Hepatocyte (in vitro differentiated cells): Measurements from ENCODE around the gene DOCK1. TPM values are rescaled to one million over a fixed set of nuclear protein-coding genes. Genes with fewer than 3 reads are reported as not detected.

Experiments
- DNase-seq: peaks from one replicate; pipeline ENCODE4 v3.0.0-alpha.2; 2016; ENCODE audit warnings: low spot score
- H2AFZ ChIP-seq: fragments of 200-600 bp; sonication (generic); 2 replicates; pipeline ENCODE4 v1.6.0; 2016; ENCODE audit warnings: antibody characterized with exemption, mild to moderate bottlenecking
- H3K27ac ChIP-seq: fragments of 200-600 bp; sonication (generic); 2 replicates; pipeline ENCODE4 v1.5.1; 2016; ENCODE audit warnings: mild to moderate bottlenecking
- H3K27me3 ChIP-seq: fragments of 200-600 bp; sonication (generic); 2 replicates; pipeline ENCODE4 v1.6.1; 2016
- H3K36me3 ChIP-seq: fragments of 200-600 bp; sonication (generic); replicated peaks from 2 replicates; pipeline ENCODE4 v1.5.1; 2016; ENCODE audit warnings: low read depth; ENCODE audit not compliant: insufficient read depth
- H3K4me1 ChIP-seq: fragments of 200-600 bp; sonication (generic); 2 replicates; pipeline ENCODE4 v1.5.1; 2016; ENCODE audit warnings: mild to moderate bottlenecking, moderate library complexity; ENCODE audit not compliant: insufficient read depth
- H3K4me2 ChIP-seq: fragments of 200-600 bp; sonication (generic); 2 replicates; pipeline ENCODE4 v1.6.0; 2016
- H3K4me3 ChIP-seq: fragments of 200-600 bp; sonication (generic); 2 replicates; pipeline ENCODE4 v1.5.1; 2016; ENCODE audit warnings: mild to moderate bottlenecking
- H3K79me2 ChIP-seq: fragments of 200-600 bp; sonication (generic); 2 replicates; pipeline ENCODE4 v1.6.0; 2017; ENCODE audit warnings: mild to moderate bottlenecking
- H3K9me2 ChIP-seq: fragments of 200-600 bp; sonication (generic); replicated peaks from 2 replicates; pipeline ENCODE4 v1.6.0; 2017; ENCODE audit warnings: mild to moderate bottlenecking; ENCODE audit not compliant: insufficient read depth
- H3K9me3 ChIP-seq: fragments of 200-600 bp; sonication (generic); 2 replicates; pipeline ENCODE4 v1.5.1; 2016; ENCODE audit warnings: low read depth, mild to moderate bottlenecking
- H4K20me1 ChIP-seq: fragments of 200-600 bp; sonication (generic); 2 replicates; pipeline ENCODE4 v1.6.0; 2016; ENCODE audit warnings: mild to moderate bottlenecking; ENCODE audit not compliant: insufficient read depth, poor library complexity, severe bottlenecking
- EZH2 ChIP-seq: fragments of 200-600 bp; sonication (generic); IDR thresholded peaks from 2 replicates; pipeline ENCODE4 v1.6.1; 2016; ENCODE audit warnings: antibody characterized with exemption, mild to moderate bottlenecking, borderline replicate concordance
- EZH2phosphoT487 ChIP-seq: fragments of 200-600 bp; sonication (generic); IDR thresholded peaks from one replicate; pipeline ENCODE4 v1.6.1; 2018; ENCODE audit warnings: antibody characterized with exemption, mild to moderate bottlenecking, low read depth, moderate library complexity; ENCODE audit not compliant: unreplicated experiment, severe bottlenecking
- WGBS: methylation state at CpG from one replicate; pipeline ENCODE4 v1.1.6; 2016; ENCODE audit warnings: low lambda C conversion rate; ENCODE audit errors: missing lambda C conversion rate; 5-methylcytosine and 5-hydroxymethylcytosine counted together
- polyA plus RNA-seq: library from polyadenylated mRNA; unstranded; fragments of >200 nt; fragmentation: Nextera tagmentation; extraction: Ambion mirVana; gene quantifications from 2 replicates; pipeline ENCODE4 v1.2.1, GENCODE V29; 2016
- total RNA-seq: library from RNA; depleted of rRNA; stranded (reverse); fragments of >200 nt; gene quantifications from 2 replicates; pipeline ENCODE4 v1.2.3, GENCODE V29; 2014
- TF ChIP-seq, protein P1 (sequence below): fragments of 200-600 bp; sonication (generic); IDR thresholded peaks from 2 replicates; pipeline ENCODE4 v1.5.1; 2016; ENCODE audit warnings: antibody characterized with exemption, mild to moderate bottlenecking; ENCODE audit not compliant: poor library complexity

The DOCK1 gene
- total and polyA plus RNA-seq, 2 experiments from 2014 or later = 16.0 to 55.5 TPM

DNA sequence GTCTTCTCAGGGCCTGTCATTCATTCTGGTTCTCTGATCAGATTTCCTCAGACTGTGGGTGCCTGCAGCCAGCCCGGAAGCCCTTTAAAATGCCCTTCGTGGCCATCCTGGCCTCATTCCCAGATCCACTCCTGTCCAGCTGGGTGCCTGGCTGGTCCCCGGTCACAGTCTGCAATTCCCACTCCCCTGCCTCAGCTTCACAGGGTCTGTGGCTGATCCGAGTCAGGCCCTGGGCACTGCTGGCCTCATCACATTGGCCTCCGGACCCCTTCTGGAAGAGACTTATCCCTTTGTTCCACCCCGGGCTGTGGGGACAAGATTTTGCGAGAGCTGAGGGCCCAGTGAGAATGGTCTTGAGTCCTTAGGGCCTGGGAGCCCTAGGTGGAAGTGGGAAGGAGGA, 12.1 kb downstream of the DOCK1 start:
- 95% methylated on average over 7 of the region's 7 CpGs for WGBS
- no peak for DNase-seq
- Histone ChIP-seq H4K20me1 (peaks cover 51% of the 10 kb centered on the region), H3K36me3 (no peaks in the 10 kb centered on the region), H2AFZ (no peak overlapping the region), H3K27me3 (no peaks in the 10 kb centered on the region), H3K4me2 (no peak overlapping the region), H3K9me3 (no peaks in the 10 kb centered on the region), H3K4me1 (no peaks in the 10 kb centered on the region), H3K4me3 (no peak overlapping the region), H3K79me2 (peaks cover 92% of the 10 kb centered on the region), H3K27ac (no peak overlapping the region), H3K9me2 (no peaks in the 10 kb centered on the region)
- TF ChIP-seq EZH2 (no peak), EZH2phosphoT487 (no peak)
- TF ChIP-seq, protein P1, sequence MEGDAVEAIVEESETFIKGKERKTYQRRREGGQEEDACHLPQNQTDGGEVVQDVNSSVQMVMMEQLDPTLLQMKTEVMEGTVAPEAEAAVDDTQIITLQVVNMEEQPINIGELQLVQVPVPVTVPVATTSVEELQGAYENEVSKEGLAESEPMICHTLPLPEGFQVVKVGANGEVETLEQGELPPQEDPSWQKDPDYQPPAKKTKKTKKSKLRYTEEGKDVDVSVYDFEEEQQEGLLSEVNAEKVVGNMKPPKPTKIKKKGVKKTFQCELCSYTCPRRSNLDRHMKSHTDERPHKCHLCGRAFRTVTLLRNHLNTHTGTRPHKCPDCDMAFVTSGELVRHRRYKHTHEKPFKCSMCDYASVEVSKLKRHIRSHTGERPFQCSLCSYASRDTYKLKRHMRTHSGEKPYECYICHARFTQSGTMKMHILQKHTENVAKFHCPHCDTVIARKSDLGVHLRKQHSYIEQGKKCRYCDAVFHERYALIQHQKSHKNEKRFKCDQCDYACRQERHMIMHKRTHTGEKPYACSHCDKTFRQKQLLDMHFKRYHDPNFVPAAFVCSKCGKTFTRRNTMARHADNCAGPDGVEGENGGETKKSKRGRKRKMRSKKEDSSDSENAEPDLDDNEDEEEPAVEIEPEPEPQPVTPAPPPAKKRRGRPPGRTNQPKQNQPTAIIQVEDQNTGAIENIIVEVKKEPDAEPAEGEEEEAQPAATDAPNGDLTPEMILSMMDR = no peak

DNA sequence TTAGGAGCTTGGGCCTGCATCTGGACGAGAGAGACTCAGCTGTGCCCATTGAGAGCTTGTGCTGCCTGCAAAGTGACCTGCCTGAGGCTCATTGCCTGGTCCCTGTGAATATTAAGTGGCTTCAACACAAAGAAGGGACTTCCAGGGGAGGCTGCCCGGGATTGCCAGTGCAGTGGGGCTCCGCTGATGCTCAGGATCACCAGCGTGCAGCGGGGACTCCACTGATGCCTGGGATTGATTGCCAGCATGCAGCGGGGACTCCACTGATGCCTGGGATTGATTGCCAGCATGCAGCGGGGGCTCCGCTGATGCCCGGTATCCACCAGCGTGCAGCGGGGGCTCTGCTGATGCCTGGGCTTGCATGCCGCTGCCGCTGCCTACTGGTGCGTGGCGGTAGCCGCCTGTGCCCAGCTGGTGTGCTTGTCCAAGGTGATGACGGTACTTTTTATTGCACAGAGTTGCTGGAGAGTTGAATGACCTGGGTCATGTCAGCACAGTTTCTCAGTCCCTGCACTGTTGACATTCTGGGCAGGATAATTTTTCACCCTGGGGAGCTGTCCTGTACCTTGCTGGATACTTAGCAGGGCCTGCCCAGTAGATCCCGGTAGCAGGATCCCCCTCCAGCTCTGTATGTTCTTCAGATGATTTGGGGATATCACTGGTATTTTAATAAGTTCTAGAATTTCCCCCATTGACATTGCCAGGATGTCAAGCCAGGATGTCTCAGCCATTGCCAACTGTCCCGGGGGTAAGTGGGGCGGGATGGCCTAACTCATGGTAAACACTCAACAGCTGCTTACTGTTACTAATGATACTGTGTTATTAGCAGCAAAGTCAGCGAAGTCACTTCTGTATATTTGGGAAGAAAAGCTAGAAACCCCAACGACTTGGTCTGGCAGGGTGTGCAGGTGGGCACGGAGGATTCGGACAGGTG, 13.0 kb downstream of the DOCK1 start:
- TF ChIP-seq EZH2phosphoT487 (no peak), EZH2 (no peak)
- TF ChIP-seq, protein P1 = no peak

DNA sequence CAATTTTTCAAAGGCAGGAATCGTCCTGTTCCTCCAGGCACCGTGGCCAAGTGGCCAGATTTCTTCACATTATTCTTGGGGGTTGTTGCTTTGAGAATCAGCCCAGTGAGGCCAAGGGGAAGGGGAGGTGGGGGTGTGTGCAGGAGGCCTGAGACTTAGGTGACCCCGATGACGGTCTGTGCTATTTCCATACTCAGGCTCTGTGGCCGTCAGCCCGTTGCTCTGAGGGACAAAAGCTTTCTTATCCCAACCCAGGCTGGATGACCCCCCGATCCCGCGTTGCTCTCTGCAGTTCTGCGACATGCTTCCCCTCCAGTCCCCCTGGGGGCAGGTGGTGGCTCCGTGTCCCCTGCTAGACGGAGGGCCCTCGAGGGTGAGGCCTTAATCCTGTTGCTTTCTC, 14.2 kb downstream of the DOCK1 start:
- no peak for DNase-seq
- TF ChIP-seq, protein P1 = no peak
- TF ChIP-seq EZH2phosphoT487 = no peak
- TF ChIP-seq EZH2 = no peak
- Histone ChIP-seq H3K79me2 (peaks cover 88% of the 10 kb centered on the region), H3K27ac (no peak overlapping the region), H3K27me3 (no peaks in the 10 kb centered on the region), H3K4me2 (no peak overlapping the region), H2AFZ (no peak overlapping the region), H3K36me3 (no peaks in the 10 kb centered on the region), H3K9me2 (no peaks in the 10 kb centered on the region), H3K4me3 (no peak overlapping the region), H4K20me1 (peaks cover 41% of the 10 kb centered on the region), H3K4me1 (no peaks in the 10 kb centered on the region), H3K9me3 (no peaks in the 10 kb centered on the region)
- 83% methylated on average over 13 of the region's 13 CpGs for WGBS

More for the DNA sequence above, 13.0 kb downstream of the DOCK1 start:
- 94% methylated on average over 24 of the region's 24 CpGs for WGBS
- Histone ChIP-seq H4K20me1 (peaks cover 45% of the 10 kb centered on the region), H3K9me2 (no peaks in the 10 kb centered on the region), H3K79me2 (peaks cover 95% of the 10 kb centered on the region), H3K9me3 (no peaks in the 10 kb centered on the region), H3K4me3 (no peak overlapping the region), H2AFZ (no peak overlapping the region), H3K36me3 (no peaks in the 10 kb centered on the region), H3K4me1 (no peaks in the 10 kb centered on the region), H3K4me2 (no peak overlapping the region), H3K27me3 (no peaks in the 10 kb centered on the region), H3K27ac (no peak overlapping the region)
- no peak for DNase-seq
